OCI-LY3 (cell line): Measurements from ENCODE around the gene C10orf105.

Experiments
- H2AFZ ChIP-seq: fragments of 200-600, 300-600 bp; shearing (Covaris generic); 2 replicates; pipeline ENCODE4 v1.6.0; 2014; ENCODE audit warnings: antibody characterized with exemption, low read depth, low read length
- H3K27ac ChIP-seq: fragments of 200-600, 300-600 bp; sonication (generic); 2 replicates; pipeline ENCODE4 v1.5.1; 2014; ENCODE audit warnings: mild to moderate bottlenecking, low read length, moderate library complexity, mixed read lengths
- H3K27me3 ChIP-seq: fragments of 200-600, 300-600 bp; sonication (generic); 2 replicates; pipeline ENCODE4 v1.6.1; 2014; ENCODE audit warnings: low read depth, low read length, mixed read lengths
- H3K36me3 ChIP-seq: fragments of 200-600, 300-600 bp; sonication (generic); replicated peaks from 2 replicates; pipeline ENCODE3; 2014; ENCODE audit warnings: low read depth, low read length, mixed read lengths
- H3K4me1 ChIP-seq: fragments of 300-600, 200-600 bp; sonication (generic); 2 replicates; pipeline ENCODE4 v1.6.1; 2014; ENCODE audit warnings: low read length, mixed read lengths
- H3K4me2 ChIP-seq: fragments of 200-600, 300-600 bp; sonication (generic); 2 replicates; pipeline ENCODE4 v1.6.1; 2014; ENCODE audit warnings: low read length, mixed read lengths
- H3K4me3 ChIP-seq: fragments of 300-600, 200-600 bp; sonication (generic); 2 replicates; pipeline ENCODE4 v1.5.1; 2014; ENCODE audit warnings: antibody characterized with exemption, mild to moderate bottlenecking, low read length, moderate library complexity
- H3K79me2 ChIP-seq: fragments of 300-600, 200-600 bp; shearing (Covaris generic); 2 replicates; pipeline ENCODE4 v1.6.1; 2014; ENCODE audit warnings: mild to moderate bottlenecking, low read length, mixed read lengths
- H3K9ac ChIP-seq: fragments of 300-600, 200-600 bp; shearing (Covaris generic); 2 replicates; pipeline ENCODE4 v1.6.0; 2014; ENCODE audit warnings: mild to moderate bottlenecking, low read length, moderate library complexity
- H3K9me3 ChIP-seq: fragments of 200-600, 300-600 bp; shearing (Covaris generic); 2 replicates; pipeline ENCODE4 v1.6.1; 2014; ENCODE audit warnings: low read length, mixed read lengths; ENCODE audit not compliant: insufficient read depth
- H4K20me1 ChIP-seq: fragments of 200-600, 300-600 bp; sonication (generic); 2 replicates; pipeline ENCODE4 v1.6.1; 2016; ENCODE audit warnings: low read length, mixed read lengths; ENCODE audit not compliant: insufficient read depth
- EZH2phosphoT487 ChIP-seq: fragments of 200-600 bp; shearing (Covaris generic); IDR thresholded peaks from 2 replicates; pipeline ENCODE4 v1.6.1; 2018; ENCODE audit warnings: antibody characterized with exemption, mixed run types, low read depth
- TF ChIP-seq, protein P1 (sequence below): fragments of 200-600, 300-600 bp; sonication (generic); IDR thresholded peaks from 2 replicates; pipeline ENCODE4 v1.5.1; 2014; ENCODE audit warnings: antibody characterized with exemption, low read length, low read depth

Gene C10orf105

DNA sequence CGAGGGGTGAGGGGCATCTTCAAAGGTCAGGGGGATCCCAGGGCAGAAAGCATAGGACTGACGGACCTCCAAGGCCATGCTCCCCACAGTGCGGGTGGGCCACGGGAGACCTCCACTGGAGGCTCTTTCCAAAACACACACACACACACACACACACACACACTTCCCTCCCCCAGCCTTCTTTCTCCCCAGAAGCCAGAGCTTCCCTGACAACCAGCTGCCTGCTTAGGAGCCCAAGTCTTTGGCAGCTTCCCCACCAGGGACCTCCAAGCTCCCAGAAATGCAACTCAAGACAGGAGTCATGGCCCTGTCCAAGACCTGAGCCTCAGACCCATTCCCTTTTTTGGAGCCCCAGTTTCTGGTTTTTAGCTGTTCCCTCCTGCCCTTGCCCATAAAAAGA is 710 bp upstream of the C10orf105 start:
- H3K36me3 ChIP-seq, result no peaks in the 10 kb centered on the region
- no peaks in the 10 kb centered on the region for H3K9me3 ChIP-seq
- H3K4me2 ChIP-seq, result no peak overlapping the region
- H3K4me1 ChIP-seq, result no peaks in the 10 kb centered on the region
- no peak overlapping the region for H3K9ac ChIP-seq
- H3K79me2 ChIP-seq, result no peaks in the 10 kb centered on the region
- H4K20me1 ChIP-seq, result no peaks in the 10 kb centered on the region
- no peak overlapping the region for H2AFZ ChIP-seq
- no peak overlapping the region for H3K4me3 ChIP-seq
- H3K27ac ChIP-seq, result no peak overlapping the region
- H3K27me3 ChIP-seq, result 0 out of 2 replicates have a peak, but pooled peaks cover 5% of the 10 kb centered on the region
- TF ChIP-seq, protein P1, sequence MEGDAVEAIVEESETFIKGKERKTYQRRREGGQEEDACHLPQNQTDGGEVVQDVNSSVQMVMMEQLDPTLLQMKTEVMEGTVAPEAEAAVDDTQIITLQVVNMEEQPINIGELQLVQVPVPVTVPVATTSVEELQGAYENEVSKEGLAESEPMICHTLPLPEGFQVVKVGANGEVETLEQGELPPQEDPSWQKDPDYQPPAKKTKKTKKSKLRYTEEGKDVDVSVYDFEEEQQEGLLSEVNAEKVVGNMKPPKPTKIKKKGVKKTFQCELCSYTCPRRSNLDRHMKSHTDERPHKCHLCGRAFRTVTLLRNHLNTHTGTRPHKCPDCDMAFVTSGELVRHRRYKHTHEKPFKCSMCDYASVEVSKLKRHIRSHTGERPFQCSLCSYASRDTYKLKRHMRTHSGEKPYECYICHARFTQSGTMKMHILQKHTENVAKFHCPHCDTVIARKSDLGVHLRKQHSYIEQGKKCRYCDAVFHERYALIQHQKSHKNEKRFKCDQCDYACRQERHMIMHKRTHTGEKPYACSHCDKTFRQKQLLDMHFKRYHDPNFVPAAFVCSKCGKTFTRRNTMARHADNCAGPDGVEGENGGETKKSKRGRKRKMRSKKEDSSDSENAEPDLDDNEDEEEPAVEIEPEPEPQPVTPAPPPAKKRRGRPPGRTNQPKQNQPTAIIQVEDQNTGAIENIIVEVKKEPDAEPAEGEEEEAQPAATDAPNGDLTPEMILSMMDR, result no peak
- no peak for TF ChIP-seq EZH2phosphoT487

DNA sequence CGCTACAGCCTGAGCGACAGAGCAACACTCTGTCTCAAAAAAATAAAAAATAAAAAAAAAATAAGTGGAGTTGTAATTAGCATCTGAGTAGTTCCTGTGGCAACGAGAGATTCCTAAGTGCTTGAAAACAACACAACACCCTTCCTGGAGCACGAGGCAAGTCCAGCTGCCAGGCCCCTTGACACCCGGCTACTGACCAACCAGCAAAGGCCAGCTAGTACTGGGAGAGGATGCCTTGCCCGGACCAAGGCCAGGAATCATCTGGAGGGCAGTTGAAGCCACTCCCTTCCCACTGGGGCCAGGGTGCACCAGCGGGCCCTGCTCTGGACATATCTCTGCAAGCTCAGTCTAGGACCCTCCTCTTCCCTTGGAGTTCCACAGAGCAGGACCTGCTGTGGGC is 536 bp downstream of the C10orf105 start:
- TF ChIP-seq, protein P1, result no peak
- no peak for TF ChIP-seq EZH2phosphoT487
- no peak overlapping the region for H3K4me2 ChIP-seq

DNA sequence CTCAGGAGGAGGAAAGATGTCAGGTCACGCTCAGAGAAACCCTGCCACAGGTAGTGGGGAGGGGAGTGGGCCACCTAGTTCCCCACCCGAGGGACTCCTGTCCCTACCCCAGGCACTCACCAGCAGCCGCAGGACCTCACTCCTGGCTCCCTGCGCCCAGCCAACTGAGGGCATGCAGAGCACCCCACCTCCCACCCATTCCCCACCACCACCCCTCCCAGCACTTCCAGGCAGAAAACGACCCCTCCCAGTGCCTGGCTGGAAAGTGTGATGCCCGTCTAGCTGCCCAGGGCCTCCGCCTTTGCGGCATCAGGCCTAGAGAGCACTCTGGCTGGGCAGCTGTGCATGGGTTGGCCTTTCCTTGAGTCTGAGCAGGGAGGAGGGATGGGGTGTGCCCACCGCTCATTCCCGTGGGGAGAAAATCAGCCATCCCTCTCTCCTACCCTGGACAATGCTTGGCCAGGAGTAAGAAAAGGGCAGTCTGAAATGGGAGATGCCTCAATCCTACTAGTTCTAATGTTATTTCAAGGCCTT is 1.3 kb downstream of the C10orf105 start:
- Histone ChIP-seq H2AFZ (no peak overlapping the region), H4K20me1 (no peaks in the 10 kb centered on the region), H3K4me3 (no peak overlapping the region), H3K36me3 (no peaks in the 10 kb centered on the region), H3K4me2 (no peak overlapping the region), H3K9me3 (no peaks in the 10 kb centered on the region), H3K27ac (no peak overlapping the region), H3K79me2 (no peaks in the 10 kb centered on the region), H3K4me1 (peaks cover 14% of the 10 kb centered on the region), H3K9ac (no peak overlapping the region), H3K27me3 (0 out of 2 replicates have a peak, but pooled peaks cover 5% of the 10 kb centered on the region)
- TF ChIP-seq, protein P1, result no peak
- no peak for TF ChIP-seq EZH2phosphoT487

More for the DNA sequence above, 536 bp downstream of the C10orf105 start:
- no peak overlapping the region for H3K27ac ChIP-seq
- no peaks in the 10 kb centered on the region for H3K9me3 ChIP-seq
- 0 out of 2 replicates have a peak, but pooled peaks cover 5% of the 10 kb centered on the region for H3K27me3 ChIP-seq
- H3K9ac ChIP-seq, result no peak overlapping the region
- H3K4me3 ChIP-seq, result no peak overlapping the region
- H3K36me3 ChIP-seq, result no peaks in the 10 kb centered on the region
- no peaks in the 10 kb centered on the region for H4K20me1 ChIP-seq
- peaks cover 6% of the 10 kb centered on the region for H3K4me1 ChIP-seq
- no peaks in the 10 kb centered on the region for H3K79me2 ChIP-seq
- no peak overlapping the region for H2AFZ ChIP-seq

DNA sequence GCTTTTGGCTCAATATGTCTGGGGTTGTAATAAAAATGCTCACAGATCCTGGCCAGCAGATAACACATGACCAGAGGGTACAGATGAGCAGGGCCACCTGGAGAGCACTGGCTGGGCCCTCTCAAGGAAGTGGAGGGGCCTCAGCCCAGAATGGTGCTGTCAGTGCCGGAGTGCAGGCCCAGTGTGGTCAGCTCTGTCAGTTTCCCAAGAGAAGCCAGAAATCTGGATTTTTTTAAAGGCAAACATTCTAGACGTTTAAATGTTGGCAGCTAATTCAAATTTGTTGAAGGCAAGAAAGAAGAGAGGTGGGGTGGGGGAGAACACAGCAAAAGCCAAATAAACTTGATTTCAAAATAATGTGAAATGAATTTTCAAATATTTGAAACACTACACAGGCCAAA is 2.0 kb downstream of the C10orf105 start:
- Histone ChIP-seq H3K79me2 (no peaks in the 10 kb centered on the region), H3K36me3 (no peaks in the 10 kb centered on the region), H3K27me3 (0 out of 2 replicates have a peak, but pooled peaks cover 5% of the 10 kb centered on the region), H3K9me3 (no peaks in the 10 kb centered on the region), H3K9ac (no peak overlapping the region), H3K27ac (no peak overlapping the region), H3K4me2 (no peak overlapping the region), H4K20me1 (no peaks in the 10 kb centered on the region), H3K4me3 (no peak overlapping the region), H2AFZ (no peak overlapping the region), H3K4me1 (peaks cover 21% of the 10 kb centered on the region)
- TF ChIP-seq, protein P1, result no peak
- TF ChIP-seq EZH2phosphoT487, result no peak
